Urinary bladder (tissue), 4 donors: ENCODE data around the gene CPHXL2. TPM values are rescaled to one million over a fixed set of nuclear protein-coding genes. Genes with fewer than 3 reads are reported as not detected.

Experiments
- DNase-seq: peaks from one replicate; pipeline ENCODE4 v3.0.0-alpha.2; 2015; ENCODE audit errors: extremely low spot score
- H3K27ac ChIP-seq: one replicate; pipeline ENCODE4 v1.5.1; 2013; ENCODE audit warnings: low read depth, mild to moderate bottlenecking, moderate library complexity
- H3K36me3 ChIP-seq: one replicate; pipeline ENCODE4 v1.6.1; 2013; ENCODE audit warnings: mild to moderate bottlenecking, moderate library complexity; ENCODE audit not compliant: insufficient read depth
- H3K4me1 ChIP-seq: one replicate; pipeline ENCODE4 v1.6.1; 2013; ENCODE audit warnings: mild to moderate bottlenecking, moderate library complexity; ENCODE audit not compliant: insufficient read depth
- H3K4me3 ChIP-seq: one replicate; pipeline ENCODE4 v1.5.1; 2013; ENCODE audit warnings: low read depth, low read length
- WGBS: extraction: QIAGEN DNeasy Blood & Tissue Kit; methylation state at CpG from one replicate; pipeline ENCODE4 v1.1.7; 2013; 5-methylcytosine and 5-hydroxymethylcytosine counted together
- polyA plus RNA-seq: library from polyadenylated mRNA; stranded (reverse); fragments of 200-250 nt; gene quantifications from one replicate; pipeline ENCODE4 v1.2.3, GENCODE V29; 2013
- total RNA-seq: library from RNA; depleted of rRNA; stranded (reverse); fragments of >200 nt; gene quantifications from one replicate; pipeline ENCODE4 v1.2.3, GENCODE V29; 2014
- donor health status: healthy with polysubstance abuse.
- donor health status: healthy.

Gene CPHXL2
- total and polyA plus RNA-seq, 2 donors: not detected

- H3K4me3 ChIP-seq: no peak overlapping the region
- DNase-seq: no peak
- 47% methylated on average over 3 of the region's 3 CpGs for WGBS
- H3K27ac ChIP-seq: no peak overlapping the region
- peaks cover 12% of the 10 kb centered on the region for H3K36me3 ChIP-seq
- H3K4me1 ChIP-seq: peaks cover 1% of the 10 kb centered on the region
These were observed 49.0 kb downstream of the CPHXL2 start for GRCh38 chr16:75627851-75628250.

DNA sequence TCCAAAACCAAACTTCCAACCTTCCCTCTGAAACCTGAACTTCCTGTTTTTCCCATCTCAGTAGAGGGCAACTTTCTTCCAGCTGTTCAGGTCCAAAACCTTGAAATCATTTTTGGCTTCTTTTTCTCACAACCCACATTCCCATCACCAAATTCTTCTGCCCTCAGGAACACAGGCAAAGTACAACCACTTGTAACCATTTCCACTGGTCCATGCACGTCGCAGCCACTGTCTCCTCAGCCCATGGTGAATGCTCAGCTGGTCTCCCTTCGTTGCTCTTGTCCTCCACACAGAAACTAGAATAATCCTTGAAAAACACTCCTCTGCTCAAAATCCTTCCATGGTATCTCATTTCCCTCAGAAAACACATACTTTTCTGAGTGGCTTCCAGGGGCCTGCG is 50.0 kb downstream of the CPHXL2 start:
- 87% methylated on average over 4 of the region's 4 CpGs for WGBS

DNA sequence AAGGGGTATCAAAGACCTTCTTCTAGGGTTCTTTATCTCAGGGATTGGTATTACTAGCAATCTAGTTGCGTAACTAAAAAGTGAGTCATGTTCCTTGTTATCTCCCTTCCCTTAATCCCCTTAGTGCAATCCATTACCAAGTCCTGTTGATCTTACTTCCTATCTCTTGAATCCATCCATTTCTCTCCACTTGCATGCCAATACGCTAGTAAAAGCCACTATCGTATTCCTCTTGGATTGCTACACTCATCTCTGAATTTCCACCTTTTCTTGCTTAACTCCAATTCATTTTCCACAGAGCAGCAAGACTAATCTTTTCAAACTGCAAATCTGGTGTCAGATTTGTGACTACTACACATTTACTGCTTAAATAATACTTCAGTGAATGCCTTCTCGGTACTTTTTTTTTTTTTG is 51.9 kb downstream of the CPHXL2 start:
- DNase-seq: no peak
- WGBS: 35% methylated on average over 4 of the region's 4 CpGs
- Histone ChIP-seq H3K27ac (no peak overlapping the region), H3K36me3 (peaks cover under 1% of the 10 kb centered on the region), H3K4me3 (no peak overlapping the region), H3K4me1 (peaks cover 1% of the 10 kb centered on the region)

More for the DNA sequence above, 50.0 kb downstream of the CPHXL2 start:
- no peak for DNase-seq
- Histone ChIP-seq H3K4me3 (no peak overlapping the region), H3K27ac (no peak overlapping the region), H3K4me1 (peaks cover 1% of the 10 kb centered on the region), H3K36me3 (peaks cover 9% of the 10 kb centered on the region)

DNA sequence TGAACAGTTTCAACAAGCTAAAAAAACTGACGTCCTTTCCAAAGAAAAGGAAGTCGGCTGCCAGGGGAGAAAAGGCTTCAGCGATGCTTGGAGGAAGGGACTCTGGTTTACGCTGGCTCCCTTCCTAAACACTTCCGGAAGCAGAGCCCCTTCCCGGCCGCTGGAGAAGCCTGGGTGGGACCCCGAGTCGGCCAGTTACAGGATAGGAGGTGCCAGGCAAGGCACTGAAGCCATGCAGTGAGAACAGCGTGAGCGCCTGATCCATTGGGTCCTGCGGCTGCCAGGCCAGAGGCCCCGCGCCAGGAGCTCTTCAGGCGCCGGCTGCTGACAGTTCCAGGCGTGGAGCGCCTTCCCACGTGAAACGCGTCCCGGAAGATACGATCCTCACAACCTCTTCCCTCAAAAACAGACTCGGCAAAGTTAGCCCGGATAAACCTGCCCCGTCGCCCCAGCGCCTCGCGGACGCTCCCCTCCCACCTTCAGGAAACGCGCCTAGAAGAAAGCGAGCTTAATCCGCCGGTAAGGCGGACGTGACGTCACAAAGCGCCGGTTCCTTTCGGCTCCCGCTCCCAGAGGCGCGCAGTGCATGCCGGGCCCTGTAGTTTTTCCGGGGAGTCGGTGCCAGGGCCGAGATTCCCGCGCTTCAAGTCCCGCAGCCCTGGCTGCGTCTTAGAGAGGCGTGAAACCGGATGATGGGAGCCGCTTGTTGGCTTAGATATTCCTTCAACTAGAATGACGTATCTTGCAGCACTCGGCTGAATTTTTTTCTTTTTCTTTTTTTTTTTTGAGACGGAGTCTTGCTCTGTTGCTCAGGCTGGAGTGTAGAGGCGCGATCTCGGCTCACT is 53.8 kb downstream of the CPHXL2 start, which contains the start of gene ADAT1:
ADAT1 (minus strand) TSS at position 521 of the 845 bp plus-strand sequence. CDS start 2,482 bp downstream, outside the sequence.
- WGBS: under 1% methylated on average over 62 of the region's 62 CpGs
- H3K27ac ChIP-seq: peak within 1 kb of the TSS; percentile 85
- H3K4me3 ChIP-seq: peak within 1 kb of the TSS; percentile 65
- H3K4me1 ChIP-seq: peaks cover 1% of the 10 kb centered on the region
- H3K36me3 ChIP-seq: no peaks in the 10 kb centered on the region
- DNase-seq: peak; percentile 95

GRCh38 chr16:75621170-75621477 is 55.7 kb downstream of the CPHXL2 start:
- DNase-seq: no peak
- no peak overlapping the region for H3K4me3 ChIP-seq
- 9% methylated on average over 2 of the region's 2 CpGs for WGBS
- H3K4me1 ChIP-seq: peaks cover 1% of the 10 kb centered on the region
- no peaks in the 10 kb centered on the region for H3K36me3 ChIP-seq
- no peak overlapping the region for H3K27ac ChIP-seq

- Histone ChIP-seq H3K36me3 (no peaks in the 10 kb centered on the region), H3K27ac (no peak overlapping the region), H3K4me3 (no peak overlapping the region), H3K4me1 (peaks cover 1% of the 10 kb centered on the region)
- DNase-seq: no peak
- 87% methylated on average over 20 of the region's 20 CpGs for WGBS
These were observed 56.3 kb downstream of the CPHXL2 start for GRCh38 chr16:75620326-75621169.

DNA sequence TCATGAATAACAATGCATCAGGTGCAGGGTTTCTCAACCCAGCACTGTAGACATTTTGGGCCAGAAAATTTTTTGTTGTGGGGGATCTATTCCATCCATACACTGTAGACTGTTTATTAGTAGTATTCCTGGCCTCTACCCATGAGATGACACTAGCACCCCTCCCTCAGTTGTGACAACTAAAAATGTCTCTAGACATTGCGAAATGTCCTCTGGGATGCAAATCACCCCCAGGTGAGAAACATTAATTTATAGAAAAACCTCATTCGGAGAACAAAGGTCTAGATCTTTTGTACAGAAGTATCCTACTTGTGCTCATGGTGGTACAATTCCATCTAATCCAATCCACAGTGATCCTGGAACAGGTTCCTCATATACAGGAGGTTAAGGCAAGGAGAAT is 58.0 kb downstream of the CPHXL2 start:
- DNase-seq: no peak
- Histone ChIP-seq H3K27ac (no peak overlapping the region), H3K36me3 (peaks cover 4% of the 10 kb centered on the region), H3K4me1 (no peaks in the 10 kb centered on the region), H3K4me3 (no peak overlapping the region)
- WGBS: 93% methylated on average over 2 of the region's 2 CpGs

DNA sequence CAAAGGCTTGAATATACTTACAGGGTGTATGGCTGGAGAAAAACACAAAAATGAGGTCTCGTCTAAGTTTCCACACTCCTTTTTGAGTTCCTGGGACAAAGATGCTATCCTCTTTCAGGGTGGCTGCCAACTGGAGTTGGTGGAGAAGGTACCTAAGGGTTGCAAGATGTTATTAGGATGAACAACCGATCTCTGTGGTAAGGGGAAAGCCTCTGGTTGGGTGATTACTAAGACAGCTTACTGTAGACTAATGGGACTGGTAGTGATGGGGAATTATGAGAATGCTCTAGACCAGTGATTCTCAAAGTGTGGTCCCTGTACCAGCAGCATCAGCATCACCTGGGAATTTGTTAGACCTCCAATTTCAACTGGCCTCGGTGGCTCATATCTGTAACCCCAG is 59.7 kb downstream of the CPHXL2 start:
- Histone ChIP-seq H3K27ac (no peak overlapping the region), H3K4me1 (no peaks in the 10 kb centered on the region), H3K36me3 (peaks cover 4% of the 10 kb centered on the region), H3K4me3 (no peak overlapping the region)
- 95% methylated on average over 3 of the region's 3 CpGs for WGBS
- no peak for DNase-seq

GRCh38 chr16:75616521-75617010 is 60.2 kb downstream of the CPHXL2 start:
- 92% methylated on average over 4 of the region's 4 CpGs for WGBS
- Histone ChIP-seq H3K4me1 (no peaks in the 10 kb centered on the region), H3K36me3 (peaks cover 4% of the 10 kb centered on the region)

DNA sequence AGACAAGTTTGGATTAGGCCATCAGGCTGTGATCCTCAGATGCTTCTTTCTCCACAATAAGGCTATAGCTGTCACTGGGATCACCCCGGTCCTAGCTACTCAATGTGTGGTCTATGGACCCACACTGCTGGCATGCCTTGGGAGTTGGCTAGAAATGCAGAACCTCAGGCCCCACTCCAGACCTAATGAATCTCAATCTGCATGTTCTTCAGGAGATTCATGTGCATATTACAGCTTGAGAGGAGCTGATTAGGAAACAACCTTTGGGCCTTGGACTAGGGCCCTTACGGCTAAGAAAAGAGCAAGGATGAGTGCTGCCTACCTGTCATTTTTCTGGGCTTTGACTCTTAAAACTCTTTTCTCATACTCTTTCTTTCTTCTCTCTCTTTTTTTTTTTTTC is 61.2 kb downstream of the CPHXL2 start:
- Histone ChIP-seq H3K27ac (no peak overlapping the region), H3K4me3 (no peak overlapping the region), H3K4me1 (no peaks in the 10 kb centered on the region), H3K36me3 (peaks cover 4% of the 10 kb centered on the region)
- 93% methylated on average over 2 of the region's 2 CpGs for WGBS
- no peak for DNase-seq

More at GRCh38 chr16:75616521-75617010, 60.2 kb downstream of the CPHXL2 start:
- DNase-seq: no peak
- Histone ChIP-seq H3K27ac (no peak overlapping the region), H3K4me3 (no peak overlapping the region)

DNA sequence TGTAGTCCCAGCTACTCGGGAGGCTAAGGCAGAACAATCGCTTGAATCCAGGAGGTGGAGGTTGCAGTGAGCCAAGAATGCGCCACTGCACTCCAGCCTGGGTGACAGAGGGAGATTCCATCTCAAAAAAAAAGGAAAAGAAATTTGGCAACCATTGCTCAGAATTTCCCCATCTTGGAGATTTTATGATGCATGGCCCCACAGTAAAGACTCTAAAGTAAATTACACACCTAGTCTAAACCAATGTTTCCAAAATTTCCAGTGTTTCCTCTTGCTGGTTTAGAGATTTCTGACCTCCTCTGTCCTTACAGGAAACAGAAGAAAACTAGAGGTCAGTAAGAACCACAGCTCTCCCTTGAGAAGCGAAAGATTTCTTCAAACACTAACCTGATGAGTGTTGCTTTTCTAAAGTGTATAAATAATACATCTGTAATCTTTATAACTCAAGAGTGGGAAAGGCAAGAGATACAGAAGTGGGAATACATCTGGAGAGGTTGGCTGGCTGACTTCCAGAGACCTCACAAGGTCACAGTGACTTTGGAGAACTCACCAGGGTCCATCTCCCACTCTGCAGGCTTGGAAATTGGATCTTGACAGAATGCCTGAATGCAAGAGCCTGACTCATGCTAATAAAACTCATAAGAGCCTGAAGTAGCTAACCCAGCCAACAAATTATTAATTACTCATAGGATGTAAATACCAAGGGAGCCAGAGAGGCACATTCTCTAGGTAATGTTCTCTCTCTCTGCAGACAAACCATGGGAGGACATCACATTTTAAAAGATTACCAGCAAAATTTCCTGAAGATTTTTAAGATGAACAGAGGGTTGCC is 62.5 kb downstream of the CPHXL2 start:
- no peak for DNase-seq
- no peak overlapping the region for H3K4me3 ChIP-seq
- no peaks in the 10 kb centered on the region for H3K4me1 ChIP-seq
- H3K36me3 ChIP-seq: peaks cover 4% of the 10 kb centered on the region
- 97% methylated on average over 4 of the region's 4 CpGs for WGBS
- no peak overlapping the region for H3K27ac ChIP-seq
